Stimulated activated CD4-positive, alpha-beta T cell treated with anti-CD3 and anti-CD28 coated beads, Interleukin-4, amount 100 ng/mL, for 24 hours (primary cell): Measurements from ENCODE around the gene ASCC2.
A peak's percentile ranks its signal among the peaks of the same experiment; 100 is the strongest.
"Not testable (repeated sequence)": the region's sequence is repeated elsewhere in the genome, so short reads cannot be mapped to it uniquely, and the experiment has no call there.

Experiments used
- DNase-seq: peaks from one replicate; pipeline ENCODE4 v3.0.0-alpha.2; 2020

The ASCC2 gene

GRCh38 chr22:29784451-29785361 is 53.4 kb downstream of the ASCC2 start:
- DNase-seq: no peak

- no peak for DNase-seq
These were observed 55.8 kb downstream of the ASCC2 start for GRCh38 chr22:29782061-29782845.

GRCh38 chr22:29780748-29781676 is 57.1 kb downstream of the ASCC2 start:
- no peak for DNase-seq

GRCh38 chr22:29780220-29780619 is 57.9 kb downstream of the ASCC2 start:
- no peak for DNase-seq

- DNase-seq: no peak
These were observed 64.8 kb downstream of the ASCC2 start for GRCh38 chr22:29773233-29773632.

- no peak for DNase-seq
These were observed 65.9 kb downstream of the ASCC2 start for GRCh38 chr22:29772170-29772641.

- no peak for DNase-seq
These were observed 68.3 kb downstream of the ASCC2 start for GRCh38 chr22:29769723-29770321.

GRCh38 chr22:29768052-29768693 is 69.9 kb downstream of the ASCC2 start:
- DNase-seq: no peak

- DNase-seq: peak; percentile 95
These were observed 70.7 kb downstream of the ASCC2 start, which contains the start of gene UQCR10 for GRCh38 chr22:29767171-29768051. TSS of gene UQCR10 (plus strand) at chr22:29767369. CDS start at chr22:29767399, 30 bp downstream.

GRCh38 chr22:29766632-29767170 is 71.4 kb downstream of the ASCC2 start, which contains the start of gene ZMAT5:
TSS of gene ZMAT5 (minus strand) at chr22:29767007. CDS start at chr22:29748544, 18,463 bp downstream.
- peak; percentile 94 for DNase-seq

- peak; percentile 26 for DNase-seq
These were observed 72.0 kb downstream of the ASCC2 start for GRCh38 chr22:29765905-29766631.

GRCh38 chr22:29762263-29762662 is 75.8 kb downstream of the ASCC2 start:
- DNase-seq: no peak

GRCh38 chr22:29758959-29759358 is 79.1 kb downstream of the ASCC2 start:
- no peak for DNase-seq

GRCh38 chr22:29758068-29758622 is 79.9 kb downstream of the ASCC2 start:
- no peak for DNase-seq

- DNase-seq: no peak
These were observed 81.0 kb downstream of the ASCC2 start for GRCh38 chr22:29757096-29757495.

- no peak for DNase-seq
These were observed 81.7 kb downstream of the ASCC2 start for GRCh38 chr22:29756341-29756740.

- no peak for DNase-seq
These were observed 82.2 kb downstream of the ASCC2 start for GRCh38 chr22:29755889-29756288.

- not testable (repeated sequence) for DNase-seq
These were observed 83.2 kb downstream of the ASCC2 start for GRCh38 chr22:29754658-29755395.
